ENCODE measurements around the gene SLC41A2. TPM values are rescaled to one million over a fixed set of nuclear protein-coding genes. Genes with fewer than 3 reads are reported as not detected.

The SLC41A2 gene
- total RNA-seq, 6 experiments from 2014 or later = 6.7 to 9.4 (median 7.6) TPM

- H3K27me3 Mint-ChIP-seq (ENCODE audit: insufficient read depth) = no peaks in the 10 kb centered on the region
- no peaks in the 10 kb centered on the region for H3K36me3 Mint-ChIP-seq (ENCODE audit: low read depth)
- peaks cover 11% of the 10 kb centered on the region for H3K4me1 Mint-ChIP-seq (ENCODE audit: low read depth)
- H3K4me3 Mint-ChIP-seq = no peak overlapping the region
- DNase-seq = no peak
- H3K27ac Mint-ChIP-seq = no peak overlapping the region
- TF ChIP-seq, protein P1, sequence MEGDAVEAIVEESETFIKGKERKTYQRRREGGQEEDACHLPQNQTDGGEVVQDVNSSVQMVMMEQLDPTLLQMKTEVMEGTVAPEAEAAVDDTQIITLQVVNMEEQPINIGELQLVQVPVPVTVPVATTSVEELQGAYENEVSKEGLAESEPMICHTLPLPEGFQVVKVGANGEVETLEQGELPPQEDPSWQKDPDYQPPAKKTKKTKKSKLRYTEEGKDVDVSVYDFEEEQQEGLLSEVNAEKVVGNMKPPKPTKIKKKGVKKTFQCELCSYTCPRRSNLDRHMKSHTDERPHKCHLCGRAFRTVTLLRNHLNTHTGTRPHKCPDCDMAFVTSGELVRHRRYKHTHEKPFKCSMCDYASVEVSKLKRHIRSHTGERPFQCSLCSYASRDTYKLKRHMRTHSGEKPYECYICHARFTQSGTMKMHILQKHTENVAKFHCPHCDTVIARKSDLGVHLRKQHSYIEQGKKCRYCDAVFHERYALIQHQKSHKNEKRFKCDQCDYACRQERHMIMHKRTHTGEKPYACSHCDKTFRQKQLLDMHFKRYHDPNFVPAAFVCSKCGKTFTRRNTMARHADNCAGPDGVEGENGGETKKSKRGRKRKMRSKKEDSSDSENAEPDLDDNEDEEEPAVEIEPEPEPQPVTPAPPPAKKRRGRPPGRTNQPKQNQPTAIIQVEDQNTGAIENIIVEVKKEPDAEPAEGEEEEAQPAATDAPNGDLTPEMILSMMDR (IDR thresholded peaks at IDR 0.05) = no peak
- no peaks in the 10 kb centered on the region for H3K9me3 Mint-ChIP-seq
These were observed 22.2 kb downstream of the SLC41A2 start for GRCh38 chr12:104935886-104936285.

GRCh38 chr12:104933778-104934177, 24.3 kb downstream of the SLC41A2 start:
- Mint-ChIP-seq H3K36me3 (ENCODE audit: low read depth) (no peaks in the 10 kb centered on the region), H3K4me1 (ENCODE audit: low read depth) (peaks cover 26% of the 10 kb centered on the region), H3K27ac (no peak overlapping the region), H3K9me3 (no peaks in the 10 kb centered on the region), H3K4me3 (no peak overlapping the region), H3K27me3 (ENCODE audit: insufficient read depth) (no peaks in the 10 kb centered on the region)
- TF ChIP-seq, protein P1 (IDR thresholded peaks at IDR 0.05) = no peak
- no peak for DNase-seq

GRCh38 chr12:104933128-104933527, 25.0 kb downstream of the SLC41A2 start:
- Mint-ChIP-seq H3K27me3 (ENCODE audit: insufficient read depth) (no peaks in the 10 kb centered on the region), H3K4me3 (no peak overlapping the region), H3K9me3 (no peaks in the 10 kb centered on the region), H3K27ac (no peak overlapping the region), H3K36me3 (ENCODE audit: low read depth) (no peaks in the 10 kb centered on the region), H3K4me1 (ENCODE audit: low read depth) (peaks cover 20% of the 10 kb centered on the region)
- no peak for DNase-seq
- TF ChIP-seq, protein P1 (IDR thresholded peaks at IDR 0.05) = no peak

- H3K27me3 Mint-ChIP-seq (ENCODE audit: insufficient read depth) = no peaks in the 10 kb centered on the region
- no peak overlapping the region for H3K4me3 Mint-ChIP-seq
- peak; percentile 7 for DNase-seq
- no peaks in the 10 kb centered on the region for H3K9me3 Mint-ChIP-seq
- no peaks in the 10 kb centered on the region for H3K36me3 Mint-ChIP-seq (ENCODE audit: low read depth)
- peaks cover 18% of the 10 kb centered on the region for H3K4me1 Mint-ChIP-seq (ENCODE audit: low read depth)
- H3K27ac Mint-ChIP-seq = no peak overlapping the region
- TF ChIP-seq, protein P1 (IDR thresholded peaks at IDR 0.05) = no peak
These were observed 27.4 kb downstream of the SLC41A2 start for GRCh38 chr12:104930388-104931326.

DNA sequence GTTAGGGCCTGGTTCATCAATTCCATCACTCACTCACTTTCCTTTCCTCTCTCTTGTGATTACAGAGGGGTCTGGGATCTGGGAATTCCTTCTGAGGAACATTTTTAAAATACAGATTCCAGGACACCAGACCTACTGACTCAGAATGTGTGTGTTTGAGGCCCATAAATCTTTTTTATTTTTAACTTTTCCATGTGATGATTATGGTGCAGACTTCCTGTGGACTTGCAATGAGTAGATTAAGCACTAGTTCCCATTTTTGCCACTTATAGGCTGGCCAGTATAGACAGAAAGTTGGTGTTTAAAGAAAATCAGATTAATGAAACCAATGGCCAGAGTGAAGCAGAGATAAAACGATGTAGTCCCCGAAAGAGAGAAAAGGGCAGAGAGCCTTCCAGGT, 28.1 kb downstream of the SLC41A2 start:
- no peaks in the 10 kb centered on the region for H3K9me3 Mint-ChIP-seq
- TF ChIP-seq, protein P1 (IDR thresholded peaks at IDR 0.05) = no peak
- no peak overlapping the region for H3K27ac Mint-ChIP-seq
- H3K27me3 Mint-ChIP-seq (ENCODE audit: insufficient read depth) = no peaks in the 10 kb centered on the region
- peak; percentile 5 for DNase-seq
- H3K36me3 Mint-ChIP-seq (ENCODE audit: low read depth) = no peaks in the 10 kb centered on the region
- H3K4me3 Mint-ChIP-seq = no peak overlapping the region
- peaks cover 18% of the 10 kb centered on the region for H3K4me1 Mint-ChIP-seq (ENCODE audit: low read depth)

Measured in HFFc6 (cell line).